Natural killer cell (primary cell): ENCODE measurements around the gene ETV6. TPM values are rescaled to one million over a fixed set of nuclear protein-coding genes. Genes with fewer than 3 reads are reported as not detected.

ENCODE experiments used
- ATAC-seq, 3 donors: fragments of 150-1000 bp in 2 of 3; fragments of 200-7000 bp in 1 of 3; cut with Tn5 transposase; 1 replicate in 1 of 3; 2 replicates in 2 of 3; pipeline ENCODE4 v1.10.0; 2021; ENCODE audit warnings: mild to moderate bottlenecking in 2 of 3, moderate library complexity in 2 of 3
- DNase-seq, 2 donors: peaks; one replicate each; pipeline versions ENCODE4 v3.0.0 to v3.0.0-alpha.2; 2013 to 2021; ENCODE audit warnings: mixed read lengths in 1 of 2
- H3K27ac ChIP-seq: one replicate; pipeline ENCODE4 v1.5.1; 2013; ENCODE audit warnings: mild to moderate bottlenecking, low read length
- H3K27me3 ChIP-seq: one replicate; pipeline ENCODE4 v1.6.1; 2013; ENCODE audit warnings: low read length; ENCODE audit not compliant: control insufficient read depth, insufficient read depth
- H3K36me3 ChIP-seq: one replicate; pipeline ENCODE4 v1.6.1; 2013; ENCODE audit warnings: low read length; ENCODE audit not compliant: control insufficient read depth, insufficient read depth
- H3K4me1 ChIP-seq: one replicate; pipeline ENCODE4 v1.6.1; 2013; ENCODE audit warnings: low read length; ENCODE audit not compliant: control insufficient read depth, insufficient read depth
- H3K4me3 ChIP-seq: one replicate; pipeline ENCODE4 v1.5.1; 2013; ENCODE audit warnings: low read length
- H3K9me3 ChIP-seq: one replicate; pipeline ENCODE4 v1.6.1; 2013; ENCODE audit warnings: low read length; ENCODE audit not compliant: control insufficient read depth, insufficient read depth
- H3K27ac Mint-ChIP-seq, 2 donors: one replicate each; pipeline ENCODE4 v1.8.0; 2022; ENCODE audit warnings: mild to moderate bottlenecking in 2 of 2, mixed read lengths in 2 of 2, moderate library complexity in 1 of 2
- H3K27me3 Mint-ChIP-seq, 2 donors: one replicate each; pipeline ENCODE4 v1.8.0; 2022; ENCODE audit warnings: low read depth in 2 of 2, mixed read lengths in 2 of 2
- H3K36me3 Mint-ChIP-seq: one replicate; pipeline ENCODE4 v1.8.0; 2022; ENCODE audit warnings: mixed read lengths
- H3K4me1 Mint-ChIP-seq, 2 donors: one replicate each; pipeline ENCODE4 v1.8.0; 2022; ENCODE audit warnings: mixed read lengths in 2 of 2
- H3K4me3 Mint-ChIP-seq: one replicate; pipeline ENCODE4 v1.8.0; 2022; ENCODE audit warnings: mild to moderate bottlenecking, moderate library complexity, mixed read lengths
- H3K9me3 Mint-ChIP-seq, 2 donors: one replicate each; pipeline ENCODE4 v1.8.0; 2022; ENCODE audit warnings: mixed read lengths in 2 of 2
- CTCF ChIP-seq: fragments of 200-600 bp; IDR thresholded peaks from one replicate; pipeline ENCODE4 v1.8.0; 2022; ENCODE audit warnings: antibody characterized with exemption
- WGBS: methylation state at CpG from one replicate; pipeline ENCODE4 v1.1.7; 2013; ENCODE audit warnings: missing lambda C conversion rate; ENCODE audit not compliant: insufficient coverage; 5-methylcytosine and 5-hydroxymethylcytosine counted together
- intact Hi-C: fragments of 100-400 bp; cut with micrococcal nuclease; formaldehyde crosslinking; loops from one replicate; pipeline ENCODE4 v1.14.2; 2022
- total RNA-seq, 4 donors: library from RNA; stranded (reverse); fragments of 120-200 nt in 1 of 4; gene quantifications; one replicate each; pipeline versions ENCODE4 v1.2.3 to v1.2.4, GENCODE V29; 2013 to 2022

ETV6 gene
- total RNA-seq, 3 donors from 2014 or later (not counting 1 experiment from before 2014, with no cell fraction given), result 38.9 to 49.5 (median 40.6) TPM

GRCh38 chr12:11785712-11786111 is 136.2 kb downstream of the ETV6 start:
- Mint-ChIP-seq H3K9me3 (no peaks in the 10 kb centered on the region), H3K27ac (no peak overlapping the region), H3K4me1 (peaks cover 32 to 44% of the 10 kb centered on the region in 2 donors), H3K27me3 (no peaks in the 10 kb centered on the region), H3K36me3 (no peaks in the 10 kb centered on the region), H3K4me3 (no peak overlapping the region)
- TF ChIP-seq CTCF, result no peak
- DNase-seq (no peak), ATAC-seq (no peak)
- no peaks in the 10 kb centered on the region for H3K27me3 ChIP-seq
- no peak overlapping the region for H3K4me3 ChIP-seq
- H3K27ac ChIP-seq, result no peak overlapping the region
- 98% methylated on average over 4 of the region's 5 CpGs for WGBS
- H3K4me1 ChIP-seq, result no peaks in the 10 kb centered on the region
- intact Hi-C loops, result no loop called here
- no peaks in the 10 kb centered on the region for H3K36me3 ChIP-seq
- no peaks in the 10 kb centered on the region for H3K9me3 ChIP-seq

GRCh38 chr12:11786638-11787365 is 137.3 kb downstream of the ETV6 start:
- Histone ChIP-seq H3K36me3 (no peaks in the 10 kb centered on the region), H3K9me3 (no peaks in the 10 kb centered on the region), H3K27ac (no peak overlapping the region), H3K27me3 (no peaks in the 10 kb centered on the region), H3K4me3 (no peak overlapping the region), H3K4me1 (no peaks in the 10 kb centered on the region)
- Mint-ChIP-seq H3K9me3 (no peaks in the 10 kb centered on the region), H3K4me3 (no peak overlapping the region), H3K4me1 (peaks cover 26 to 45% of the 10 kb centered on the region in 2 donors), H3K27ac (no peak overlapping the region), H3K27me3 (no peaks in the 10 kb centered on the region), H3K36me3 (no peaks in the 10 kb centered on the region)
- no peak for TF ChIP-seq CTCF
- intact Hi-C loops, result no loop called here
- DNase-seq, result no peak
- no peak for ATAC-seq
- 90% methylated on average over 4 of the region's 5 CpGs for WGBS

GRCh38 chr12:11787437-11787836 is 138.0 kb downstream of the ETV6 start:
- no peak overlapping the region for H3K4me3 Mint-ChIP-seq
- DNase-seq (no peak), ATAC-seq (no peak)
- Histone ChIP-seq H3K4me3 (no peak overlapping the region), H3K27me3 (no peaks in the 10 kb centered on the region), H3K36me3 (no peaks in the 10 kb centered on the region), H3K27ac (no peak overlapping the region), H3K4me1 (no peaks in the 10 kb centered on the region), H3K9me3 (no peaks in the 10 kb centered on the region)
- H3K27me3 Mint-ChIP-seq, result no peaks in the 10 kb centered on the region
- H3K27ac Mint-ChIP-seq, result no peak overlapping the region
- WGBS, result no CpG with 5 or more reads among the region's 1 CpG
- intact Hi-C loops, result no loop called here
- no peak for TF ChIP-seq CTCF
- peaks cover 26 to 48% of the 10 kb centered on the region in 2 donors for H3K4me1 Mint-ChIP-seq
- no peaks in the 10 kb centered on the region for H3K36me3 Mint-ChIP-seq
- H3K9me3 Mint-ChIP-seq, result no peaks in the 10 kb centered on the region
